GM06990 (cell line): ENCODE measurements around the gene MAP4.

ENCODE experiments used
- DNase-seq: peaks from one replicate; pipeline ENCODE4 v3.0.0-alpha.2; 2011; ENCODE audit not compliant: insufficient read length; ENCODE audit errors: extremely low read depth
- H3K27me3 ChIP-seq: replicated peaks from 2 replicates; pipeline ENCODE4 v1.6.0; 2011; ENCODE audit warnings: low read length; ENCODE audit not compliant: control insufficient read depth, insufficient read depth
- H3K36me3 ChIP-seq: 2 replicates; pipeline ENCODE4 v1.5.1; 2011; ENCODE audit warnings: low read length; ENCODE audit not compliant: control insufficient read depth, insufficient read depth
- H3K4me3 ChIP-seq: replicated peaks from 2 replicates; pipeline ENCODE4 v1.5.1; 2011; ENCODE audit warnings: low read depth, mild to moderate bottlenecking, control low read depth, low read length
- TF ChIP-seq, protein P1 (sequence below): IDR thresholded peaks from 2 replicates; pipeline ENCODE4 v1.5.1; 2011; ENCODE audit warnings: low read length, control low read depth, mild to moderate bottlenecking, inconsistent platforms; ENCODE audit not compliant: insufficient read depth, poor library complexity, severe bottlenecking

MAP4 gene

DNA sequence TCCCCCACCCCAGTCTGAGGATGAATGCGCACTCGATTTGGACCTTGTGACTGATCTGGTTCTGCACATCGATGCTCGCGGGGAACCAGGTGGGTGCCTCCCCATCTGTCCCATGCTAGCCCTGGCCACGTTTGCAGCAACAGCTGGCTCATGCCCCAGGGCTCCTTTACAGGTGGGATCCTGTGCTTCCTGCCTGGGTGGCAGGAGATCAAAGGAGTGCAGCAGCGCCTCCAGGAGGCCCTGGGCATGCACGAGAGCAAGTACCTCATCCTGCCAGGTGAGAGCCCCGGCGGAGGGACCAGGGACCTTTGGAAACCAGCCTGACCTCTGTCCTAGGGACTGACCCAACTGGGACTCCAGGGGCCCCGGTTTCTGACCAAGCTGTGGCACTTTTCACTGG is 169.0 kb downstream of the MAP4 start:
- TF ChIP-seq, protein P1, sequence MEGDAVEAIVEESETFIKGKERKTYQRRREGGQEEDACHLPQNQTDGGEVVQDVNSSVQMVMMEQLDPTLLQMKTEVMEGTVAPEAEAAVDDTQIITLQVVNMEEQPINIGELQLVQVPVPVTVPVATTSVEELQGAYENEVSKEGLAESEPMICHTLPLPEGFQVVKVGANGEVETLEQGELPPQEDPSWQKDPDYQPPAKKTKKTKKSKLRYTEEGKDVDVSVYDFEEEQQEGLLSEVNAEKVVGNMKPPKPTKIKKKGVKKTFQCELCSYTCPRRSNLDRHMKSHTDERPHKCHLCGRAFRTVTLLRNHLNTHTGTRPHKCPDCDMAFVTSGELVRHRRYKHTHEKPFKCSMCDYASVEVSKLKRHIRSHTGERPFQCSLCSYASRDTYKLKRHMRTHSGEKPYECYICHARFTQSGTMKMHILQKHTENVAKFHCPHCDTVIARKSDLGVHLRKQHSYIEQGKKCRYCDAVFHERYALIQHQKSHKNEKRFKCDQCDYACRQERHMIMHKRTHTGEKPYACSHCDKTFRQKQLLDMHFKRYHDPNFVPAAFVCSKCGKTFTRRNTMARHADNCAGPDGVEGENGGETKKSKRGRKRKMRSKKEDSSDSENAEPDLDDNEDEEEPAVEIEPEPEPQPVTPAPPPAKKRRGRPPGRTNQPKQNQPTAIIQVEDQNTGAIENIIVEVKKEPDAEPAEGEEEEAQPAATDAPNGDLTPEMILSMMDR, result no peak
- DNase-seq, result no peak
- peaks cover 55% of the 10 kb centered on the region for H3K36me3 ChIP-seq
- no peak overlapping the region for H3K4me3 ChIP-seq
- no peaks in the 10 kb centered on the region for H3K27me3 ChIP-seq

DNA sequence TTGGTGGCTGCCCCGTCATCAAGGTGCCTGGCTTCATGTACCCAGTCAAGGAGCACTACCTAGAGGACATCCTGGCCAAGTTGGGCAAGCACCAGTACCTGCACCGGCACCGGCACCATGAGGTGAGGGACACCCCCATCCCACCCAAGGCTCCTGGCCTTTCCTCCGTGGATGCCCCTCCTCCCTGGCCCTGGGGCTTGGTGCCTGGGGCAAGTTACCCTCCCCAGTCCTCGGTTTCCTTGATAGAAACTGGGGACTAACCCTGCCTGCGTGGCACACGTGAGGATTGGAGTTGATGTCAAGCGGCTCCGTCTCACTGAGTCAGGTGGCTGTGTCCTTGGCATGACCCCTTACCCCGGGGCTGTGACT is 169.4 kb downstream of the MAP4 start:
- no peak for DNase-seq
- TF ChIP-seq, protein P1, result no peak
- Histone ChIP-seq H3K36me3 (peaks cover 55% of the 10 kb centered on the region), H3K27me3 (no peaks in the 10 kb centered on the region), H3K4me3 (no peak overlapping the region)

DNA sequence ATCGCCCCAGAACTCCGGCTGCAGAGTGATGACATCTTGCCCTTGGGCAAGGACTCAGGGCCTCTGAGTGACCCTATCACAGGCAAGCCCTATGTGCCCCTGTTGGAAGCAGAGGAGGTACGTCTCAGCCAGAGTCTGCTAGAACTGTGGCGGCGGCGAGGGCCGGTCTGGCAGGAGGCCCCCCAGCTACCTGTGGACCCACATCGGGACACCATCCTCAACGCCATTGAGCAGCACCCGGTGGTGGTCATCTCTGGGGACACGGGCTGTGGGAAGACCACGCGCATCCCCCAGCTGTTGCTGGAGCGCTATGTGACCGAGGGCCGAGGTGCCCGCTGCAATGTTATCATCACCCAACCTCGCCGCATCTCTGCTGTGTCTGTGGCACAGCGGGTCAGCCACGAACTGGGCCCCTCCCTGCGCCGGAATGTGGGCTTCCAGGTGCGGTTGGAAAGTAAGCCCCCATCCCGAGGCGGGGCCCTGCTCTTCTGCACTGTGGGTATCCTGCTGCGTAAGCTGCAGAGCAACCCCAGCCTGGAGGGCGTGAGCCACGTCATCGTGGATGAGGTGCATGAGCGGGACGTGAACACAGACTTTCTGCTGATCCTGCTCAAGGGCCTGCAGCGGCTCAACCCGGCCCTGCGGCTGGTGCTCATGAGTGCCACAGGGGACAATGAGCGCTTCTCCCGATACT is 169.9 kb downstream of the MAP4 start:
- no peak for DNase-seq
- Histone ChIP-seq H3K4me3 (no peak overlapping the region), H3K27me3 (no peaks in the 10 kb centered on the region), H3K36me3 (peaks cover 59% of the 10 kb centered on the region)
- TF ChIP-seq, protein P1, result no peak

DNA sequence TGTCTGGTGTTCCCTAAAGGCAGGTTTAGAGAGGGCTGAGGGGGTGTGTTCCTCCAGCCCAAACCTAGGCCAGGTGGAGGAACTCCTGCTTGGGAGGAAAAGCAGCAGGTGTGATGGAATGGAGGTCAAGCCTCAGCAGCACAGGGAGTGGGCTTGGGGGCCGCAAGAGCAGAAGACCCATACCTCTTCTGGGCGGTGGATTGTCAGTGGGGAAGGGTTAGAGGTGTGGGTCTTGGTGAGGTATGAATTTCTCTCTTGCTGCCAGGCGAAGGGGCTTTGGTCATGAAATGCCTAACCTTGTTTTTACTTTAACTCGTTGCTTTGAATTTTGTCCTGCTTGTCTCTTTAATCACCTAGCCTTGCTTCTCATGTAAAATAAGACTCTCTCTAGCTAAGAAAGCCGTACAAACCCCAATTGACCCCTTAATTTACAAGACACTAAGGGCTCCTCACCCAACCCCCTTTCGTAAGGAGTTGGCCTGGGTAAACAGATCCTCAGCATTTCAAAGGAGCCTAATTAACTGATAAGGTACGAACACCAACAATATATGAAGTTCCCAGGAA is 174.3 kb downstream of the MAP4 start:
- no peak for DNase-seq
- TF ChIP-seq, protein P1, result no peak
- Histone ChIP-seq H3K4me3 (no peak overlapping the region), H3K36me3 (peaks cover 47% of the 10 kb centered on the region), H3K27me3 (no peaks in the 10 kb centered on the region)

DNA sequence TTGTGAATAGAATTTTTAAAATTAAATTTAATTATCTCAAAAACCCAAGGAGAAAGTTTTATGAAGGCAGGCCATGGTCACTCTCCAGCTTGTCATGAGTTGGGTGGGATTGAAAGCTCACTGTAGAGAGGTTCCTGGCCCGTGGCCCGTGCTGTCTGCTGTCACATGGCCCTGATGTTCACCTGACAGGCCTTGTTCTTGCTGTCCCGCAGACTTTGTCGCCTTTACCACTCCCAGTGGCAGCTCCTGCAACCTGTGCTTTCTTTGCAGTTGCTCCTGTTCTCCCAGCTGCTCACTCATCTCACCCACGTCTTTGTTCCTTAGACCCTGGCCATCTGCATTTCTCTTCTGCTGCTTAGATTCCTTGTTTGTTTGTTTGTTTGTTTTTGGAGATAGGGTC is 177.7 kb downstream of the MAP4 start:
- TF ChIP-seq, protein P1, result no peak
- H3K36me3 ChIP-seq, result peaks cover 36% of the 10 kb centered on the region

More for the DNA sequence above, 177.7 kb downstream of the MAP4 start:
- H3K27me3 ChIP-seq, result no peaks in the 10 kb centered on the region
- H3K4me3 ChIP-seq, result no peak overlapping the region
- DNase-seq, result no peak
